ENCODE results near the gene MLLT10.

The MLLT10 gene

DNA sequence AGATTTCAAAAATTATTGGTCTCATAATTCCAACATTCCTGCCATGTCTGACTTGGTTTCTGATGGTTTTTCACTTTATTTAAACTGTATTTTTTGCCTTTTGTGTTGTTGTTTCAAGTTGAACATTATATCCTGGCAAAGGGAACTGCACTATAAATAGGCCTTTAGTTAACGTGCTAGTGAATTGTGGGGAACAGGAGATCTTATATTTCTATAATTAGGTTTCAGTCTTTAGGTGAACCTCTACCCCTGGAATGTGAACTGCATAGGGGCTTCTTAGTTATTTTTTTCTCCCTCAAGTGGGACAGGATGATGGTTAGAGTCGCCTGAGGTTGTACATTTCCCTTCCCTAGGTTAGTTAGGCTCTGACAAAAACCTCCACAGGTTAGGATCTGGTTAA, 128.6 kb downstream of the MLLT10 start:
- no peak overlapping the region for H3K27ac ChIP-seq
- POLR2A ChIA-PET (ENCODE audit: low non-redundant PET) = interaction anchor here (0.6 kb wide), 1 partner anchor 85 kb away, joined by 5 read pairs; no protein-coding TSS in a partner anchor
- TF ChIP-seq, protein P1, sequence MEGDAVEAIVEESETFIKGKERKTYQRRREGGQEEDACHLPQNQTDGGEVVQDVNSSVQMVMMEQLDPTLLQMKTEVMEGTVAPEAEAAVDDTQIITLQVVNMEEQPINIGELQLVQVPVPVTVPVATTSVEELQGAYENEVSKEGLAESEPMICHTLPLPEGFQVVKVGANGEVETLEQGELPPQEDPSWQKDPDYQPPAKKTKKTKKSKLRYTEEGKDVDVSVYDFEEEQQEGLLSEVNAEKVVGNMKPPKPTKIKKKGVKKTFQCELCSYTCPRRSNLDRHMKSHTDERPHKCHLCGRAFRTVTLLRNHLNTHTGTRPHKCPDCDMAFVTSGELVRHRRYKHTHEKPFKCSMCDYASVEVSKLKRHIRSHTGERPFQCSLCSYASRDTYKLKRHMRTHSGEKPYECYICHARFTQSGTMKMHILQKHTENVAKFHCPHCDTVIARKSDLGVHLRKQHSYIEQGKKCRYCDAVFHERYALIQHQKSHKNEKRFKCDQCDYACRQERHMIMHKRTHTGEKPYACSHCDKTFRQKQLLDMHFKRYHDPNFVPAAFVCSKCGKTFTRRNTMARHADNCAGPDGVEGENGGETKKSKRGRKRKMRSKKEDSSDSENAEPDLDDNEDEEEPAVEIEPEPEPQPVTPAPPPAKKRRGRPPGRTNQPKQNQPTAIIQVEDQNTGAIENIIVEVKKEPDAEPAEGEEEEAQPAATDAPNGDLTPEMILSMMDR (conservative IDR thresholded peaks at IDR 0.05; ENCODE audit: low read depth) = no peak
- no peak for DNase-seq (ENCODE audit: low spot score)
- CTCF ChIA-PET = interaction anchor here (0.7 kb wide), 1 partner anchor 62 kb away, joined by 3 read pairs; no protein-coding TSS in a partner anchor

DNA sequence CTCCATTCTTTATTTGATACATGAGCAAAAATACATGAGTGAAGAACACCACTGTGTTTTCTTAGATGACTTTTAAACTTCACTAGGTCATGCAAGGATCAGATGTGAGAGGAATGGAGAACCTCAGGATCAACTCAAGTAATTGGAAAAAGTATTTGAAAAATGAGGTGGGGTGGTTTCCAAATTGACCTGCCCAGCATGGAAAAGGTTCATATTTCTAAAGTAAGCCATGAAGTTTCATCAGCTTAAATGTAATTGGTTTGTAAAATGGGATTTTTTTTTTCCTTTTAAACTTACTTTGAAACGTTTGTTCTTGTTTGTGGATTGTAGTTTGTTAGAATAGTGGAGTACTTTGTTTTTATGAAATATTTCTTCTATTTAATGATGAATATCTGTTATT, 134.8 kb downstream of the MLLT10 start:
- ChIA-PET POLR2A (ENCODE audit: low non-redundant PET) (no interaction called here), CTCF (no interaction called here)
- TF ChIP-seq, protein P1 (conservative IDR thresholded peaks at IDR 0.05; ENCODE audit: low read depth) = no peak
- no peak overlapping the region for H3K27ac ChIP-seq
- no peak for DNase-seq (ENCODE audit: low spot score)

DNA sequence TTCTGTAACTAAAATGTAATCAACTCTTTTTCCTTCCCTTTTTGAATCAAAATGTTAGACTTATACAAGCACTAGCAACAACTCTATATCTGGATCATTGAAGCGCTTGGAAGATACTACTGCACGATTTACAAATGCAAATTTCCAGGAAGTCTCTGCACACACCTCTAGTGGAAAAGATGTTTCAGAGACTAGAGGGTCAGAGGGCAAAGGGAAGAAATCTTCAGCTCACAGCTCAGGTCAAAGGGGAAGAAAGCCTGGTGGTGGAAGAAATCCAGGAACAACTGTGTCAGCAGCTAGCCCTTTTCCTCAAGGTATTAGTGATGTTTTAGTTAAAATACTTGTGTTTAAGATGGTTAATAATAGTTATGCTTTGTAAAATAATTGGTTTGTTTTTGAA, 136.4 kb downstream of the MLLT10 start:
- ChIA-PET POLR2A (ENCODE audit: low non-redundant PET) (no interaction called here), CTCF (no interaction called here)
- TF ChIP-seq, protein P1 (conservative IDR thresholded peaks at IDR 0.05; ENCODE audit: low read depth) = no peak
- DNase-seq (ENCODE audit: low spot score) = no peak
- H3K27ac ChIP-seq = no peak overlapping the region

DNA sequence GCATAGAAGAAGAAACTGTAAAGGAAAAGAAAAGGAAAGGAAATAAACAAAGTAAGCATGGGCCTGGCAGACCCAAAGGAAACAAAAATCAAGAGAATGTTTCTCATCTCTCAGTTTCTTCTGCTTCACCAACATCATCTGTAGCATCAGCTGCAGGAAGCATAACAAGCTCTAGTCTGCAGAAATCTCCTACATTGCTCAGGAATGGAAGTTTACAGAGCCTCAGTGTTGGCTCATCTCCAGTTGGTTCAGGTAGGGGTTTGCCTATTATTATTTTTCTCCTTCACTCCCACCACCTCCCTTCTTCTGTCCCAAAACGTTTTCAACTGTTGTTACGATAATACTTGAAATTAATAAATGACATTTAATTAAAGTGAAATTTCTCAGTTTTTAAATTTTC, 139.6 kb downstream of the MLLT10 start:
- no peak overlapping the region for H3K27ac ChIP-seq
- no peak for DNase-seq (ENCODE audit: low spot score)
- TF ChIP-seq, protein P1 (conservative IDR thresholded peaks at IDR 0.05; ENCODE audit: low read depth) = no peak
- ChIA-PET CTCF (no interaction called here), POLR2A (ENCODE audit: low non-redundant PET) (no interaction called here)

DNA sequence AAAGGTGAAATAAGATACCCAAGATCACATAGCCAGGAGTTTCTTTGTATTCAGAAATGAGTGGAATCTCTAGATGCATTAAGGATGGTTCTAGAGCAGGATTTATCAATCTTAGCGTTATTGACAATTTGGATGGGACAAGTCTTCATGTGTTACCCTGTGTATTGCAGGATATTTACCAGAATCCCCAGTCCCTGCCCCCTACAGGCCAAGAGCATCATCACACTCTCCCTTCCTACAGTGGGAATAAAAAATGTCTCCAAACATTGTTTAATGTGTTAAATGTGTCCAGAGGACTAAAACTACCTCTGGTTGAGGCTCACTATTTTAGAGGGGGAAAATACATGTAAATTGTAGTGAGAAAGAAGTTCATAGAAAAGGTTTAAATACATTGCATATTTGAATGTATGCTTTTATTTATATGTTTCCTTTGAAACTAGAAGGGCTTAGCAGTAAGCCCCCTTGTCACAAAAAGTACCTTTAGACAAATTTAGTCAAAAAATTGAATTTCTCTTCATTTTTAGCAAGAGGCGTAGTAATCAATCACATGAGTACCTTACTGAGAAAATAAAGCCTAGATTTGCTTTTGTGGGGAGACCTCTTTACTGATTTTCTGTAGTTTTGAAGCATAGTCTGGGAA, 141.2 kb downstream of the MLLT10 start:
- TF ChIP-seq, protein P1 (conservative IDR thresholded peaks at IDR 0.05; ENCODE audit: low read depth) = peak; percentile 62
- DNase-seq (ENCODE audit: low spot score) = peak; percentile 9
- ChIA-PET CTCF (interaction anchor here (0.6 kb wide), 1 partner anchor 19 kb away, joined by 3 read pairs; no protein-coding TSS in a partner anchor), POLR2A (ENCODE audit: low non-redundant PET) (no interaction called here)
- no peak overlapping the region for H3K27ac ChIP-seq

DNA sequence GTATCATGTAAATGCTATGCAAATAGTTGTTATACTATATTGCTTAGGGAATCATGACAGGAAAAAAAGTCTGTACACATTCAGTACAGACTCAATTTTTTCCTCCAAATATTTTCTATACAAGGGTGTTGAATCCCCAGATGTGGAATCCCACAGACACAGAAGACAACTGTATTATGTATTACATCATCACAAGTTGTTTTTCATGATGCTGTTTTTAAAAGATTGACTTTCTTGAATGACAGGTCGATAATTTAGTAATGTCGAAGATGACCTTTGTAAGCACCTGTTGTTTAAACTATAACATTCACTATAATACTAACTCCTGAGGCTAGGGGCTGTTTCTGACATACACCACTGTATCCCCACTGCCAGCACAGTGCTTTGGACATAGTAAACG, 143.5 kb downstream of the MLLT10 start:
- DNase-seq (ENCODE audit: low spot score) = no peak
- TF ChIP-seq, protein P1 (conservative IDR thresholded peaks at IDR 0.05; ENCODE audit: low read depth) = no peak
- CTCF ChIA-PET = no interaction called here
- POLR2A ChIA-PET (ENCODE audit: low non-redundant PET) = no interaction called here
- no peak overlapping the region for H3K27ac ChIP-seq

Measured in RWPE1 (cell line).